ENCODE measurements around the gene SMARCAL1. TPM values are rescaled to one million over a fixed set of nuclear protein-coding genes. Genes with fewer than 3 reads are reported as not detected.
A peak's percentile ranks its signal among the peaks of the same experiment; 100 is the strongest.
"Not testable (repeated sequence)": the region's sequence is repeated elsewhere in the genome, so short reads cannot be mapped to it uniquely, and the experiment has no call there.

Gene SMARCAL1
- total RNA-seq, 5 donors from 2014 or later (not counting 1 experiment from before 2014, with no cell fraction given): 17.2 to 30.5 (median 25.4) TPM

GRCh38 chr2:216508229-216508628 lies 95.9 kb downstream of the SMARCAL1 start:
- no peak overlapping the region for H3K4me3 ChIP-seq (ENCODE audit: control insufficient read depth in 1 of 2, extremely low read depth in 1 of 2, low read length in 1 of 2)
- H3K36me3 Mint-ChIP-seq: peaks cover 16% of the 10 kb centered on the region
- H3K27ac ChIP-seq (ENCODE audit: low read length): no peak overlapping the region
- H3K36me3 ChIP-seq (ENCODE audit: control insufficient read depth in 2 of 2, extremely low read depth in 1 of 2, insufficient read depth in 1 of 2, low read length in 1 of 2): peaks cover 2 to 19% of the 10 kb centered on the region in 2 donors
- H3K27me3 ChIP-seq (replicated peaks in 1 of 2; ENCODE audit: control insufficient read depth in 2 of 2, extremely low read depth in 1 of 2, insufficient read depth in 2 of 2, low read length in 1 of 2): no peaks in the 10 kb centered on the region
- ChIA-PET CTCF (no interaction called here), POLR2A (no interaction called here)
- no peaks in the 10 kb centered on the region for H3K9me3 Mint-ChIP-seq
- ATAC-seq (replicated peaks in 1 of 4) (no peak), DNase-seq (no peak)
- H3K27ac Mint-ChIP-seq: no peak overlapping the region
- H3K9me3 ChIP-seq: no peaks in the 10 kb centered on the region
- H3K27me3 Mint-ChIP-seq: no peaks in the 10 kb centered on the region
- no CpG with 5 or more reads among the region's 1 CpG for WGBS (ENCODE audit: insufficient coverage)
- no peak overlapping the region for H3K4me3 Mint-ChIP-seq
- peaks cover 0 to 11% (median 7%) of the 10 kb centered on the region in 3 donors for H3K4me1 Mint-ChIP-seq
- no peaks in the 10 kb centered on the region for H3K4me1 ChIP-seq (ENCODE audit: control insufficient read depth in 1 of 2, extremely low read depth in 1 of 2, insufficient read depth in 2 of 2, low read length in 2 of 2)

- no peak overlapping the region for H3K4me3 Mint-ChIP-seq
Observed at GRCh38 chr2:216516730-216517350, 104.6 kb downstream of the SMARCAL1 start.

GRCh38 chr2:216517447-216518225 lies 105.4 kb downstream of the SMARCAL1 start:
- no peaks in the 10 kb centered on the region for H3K9me3 ChIP-seq
- no peaks in the 10 kb centered on the region for H3K27me3 ChIP-seq (replicated peaks in 1 of 2; ENCODE audit: control insufficient read depth in 2 of 2, extremely low read depth in 1 of 2, insufficient read depth in 2 of 2, low read length in 1 of 2)
- H3K4me3 ChIP-seq (ENCODE audit: control insufficient read depth in 1 of 2, extremely low read depth in 1 of 2, low read length in 1 of 2): no peak overlapping the region
- CTCF ChIA-PET: interaction anchor here (0.6 to 4.8 kb wide), 10 partner anchors 11 to 1275 kb away, joined by 3 to 36 read pairs (median 4); no protein-coding TSS in a partner anchor
- no peak for ATAC-seq (replicated peaks in 1 of 4)
- no peak for DNase-seq
- Mint-ChIP-seq H3K4me3 (no peak overlapping the region), H3K9me3 (no peaks in the 10 kb centered on the region), H3K4me1 (no peaks in the 10 kb centered on the region), H3K27me3 (no peaks in the 10 kb centered on the region), H3K27ac (no peak overlapping the region), H3K36me3 (no peaks in the 10 kb centered on the region)
- WGBS (ENCODE audit: insufficient coverage): 100% methylated on average over 2 of the region's 4 CpGs
- peaks cover 0 to 2% of the 10 kb centered on the region in 2 donors for H3K36me3 ChIP-seq (ENCODE audit: control insufficient read depth in 2 of 2, extremely low read depth in 1 of 2, insufficient read depth in 1 of 2, low read length in 1 of 2)
- no peaks in the 10 kb centered on the region for H3K4me1 ChIP-seq (ENCODE audit: control insufficient read depth in 1 of 2, extremely low read depth in 1 of 2, insufficient read depth in 2 of 2, low read length in 2 of 2)
- H3K27ac ChIP-seq (ENCODE audit: low read length): no peak overlapping the region
- POLR2A ChIA-PET: interaction anchor here in 1 of 2 donors (0.7 kb wide), 1 partner anchor 434 kb away, joined by 3 read pairs; no protein-coding TSS in a partner anchor

More at GRCh38 chr2:216516730-216517350, 104.6 kb downstream of the SMARCAL1 start:
- ChIA-PET POLR2A (no interaction called here), CTCF (interaction anchor here (0.5 to 4.8 kb wide), 6 partner anchors 8 to 1197 kb away, joined by 3 to 26 read pairs (median 3); no protein-coding TSS in a partner anchor)
- WGBS (ENCODE audit: insufficient coverage): 100% methylated on average over 1 of the region's 2 CpGs
- Histone ChIP-seq H3K36me3 (ENCODE audit: control insufficient read depth in 2 of 2, extremely low read depth in 1 of 2, insufficient read depth in 1 of 2, low read length in 1 of 2) (peaks cover 0 to 2% of the 10 kb centered on the region in 2 donors), H3K27me3 (replicated peaks in 1 of 2; ENCODE audit: control insufficient read depth in 2 of 2, extremely low read depth in 1 of 2, insufficient read depth in 2 of 2, low read length in 1 of 2) (no peaks in the 10 kb centered on the region), H3K4me1 (ENCODE audit: control insufficient read depth in 1 of 2, extremely low read depth in 1 of 2, insufficient read depth in 2 of 2, low read length in 2 of 2) (no peaks in the 10 kb centered on the region), H3K27ac (ENCODE audit: low read length) (no peak overlapping the region), H3K9me3 (no peaks in the 10 kb centered on the region), H3K4me3 (ENCODE audit: control insufficient read depth in 1 of 2, extremely low read depth in 1 of 2, low read length in 1 of 2) (no peak overlapping the region)
- ATAC-seq (replicated peaks in 1 of 4) (no peak), DNase-seq (peak in 1 of 35 experiments; percentile 27)
- no peaks in the 10 kb centered on the region for H3K36me3 Mint-ChIP-seq
- no peaks in the 10 kb centered on the region for H3K27me3 Mint-ChIP-seq
- H3K4me1 Mint-ChIP-seq: no peaks in the 10 kb centered on the region
- H3K27ac Mint-ChIP-seq: no peak overlapping the region
- H3K9me3 Mint-ChIP-seq: no peaks in the 10 kb centered on the region

GRCh38 chr2:216518566-216519119 lies 106.4 kb downstream of the SMARCAL1 start:
- ChIA-PET CTCF (interaction anchor here (0.7 to 4.8 kb wide), 13 partner anchors 8 to 1195 kb away, joined by 3 to 36 read pairs (median 4); no protein-coding TSS in a partner anchor), POLR2A (interaction anchor here in 1 of 2 donors (0.7 kb wide), 1 partner anchor 435 kb away, joined by 3 read pairs; no protein-coding TSS in a partner anchor)
- not testable (repeated sequence) for DNase-seq; H3K4me1 ChIP-seq (ENCODE audit: control insufficient read depth in 1 of 2, extremely low read depth in 1 of 2, insufficient read depth in 2 of 2, low read length in 2 of 2); H3K4me3 Mint-ChIP-seq; H3K9me3 ChIP-seq; H3K9me3 Mint-ChIP-seq; H3K4me3 ChIP-seq (ENCODE audit: control insufficient read depth in 1 of 2, extremely low read depth in 1 of 2, low read length in 1 of 2); H3K27ac ChIP-seq (ENCODE audit: low read length); ATAC-seq (replicated peaks in 1 of 4); H3K36me3 ChIP-seq (ENCODE audit: control insufficient read depth in 2 of 2, extremely low read depth in 1 of 2, insufficient read depth in 1 of 2, low read length in 1 of 2); H3K36me3 Mint-ChIP-seq; H3K4me1 Mint-ChIP-seq; H3K27me3 ChIP-seq (replicated peaks in 1 of 2; ENCODE audit: control insufficient read depth in 2 of 2, extremely low read depth in 1 of 2, insufficient read depth in 2 of 2, low read length in 1 of 2); H3K27me3 Mint-ChIP-seq; H3K27ac Mint-ChIP-seq
- 80% methylated on average over 1 of the region's 9 CpGs for WGBS (ENCODE audit: insufficient coverage)

GRCh38 chr2:216519154-216519762 lies 107.0 kb downstream of the SMARCAL1 start:
- no peak overlapping the region for H3K27ac Mint-ChIP-seq
- no peak overlapping the region for H3K27ac ChIP-seq (ENCODE audit: low read length)
- H3K9me3 Mint-ChIP-seq: no peaks in the 10 kb centered on the region
- ChIA-PET CTCF (interaction anchor here (0.5 to 4.8 kb wide), 12 partner anchors 9 to 1194 kb away, joined by 3 to 36 read pairs (median 4); no protein-coding TSS in a partner anchor), POLR2A (no interaction called here)
- no peaks in the 10 kb centered on the region for H3K9me3 ChIP-seq
- H3K4me3 ChIP-seq (ENCODE audit: control insufficient read depth in 1 of 2, extremely low read depth in 1 of 2, low read length in 1 of 2): no peak overlapping the region
- no peaks in the 10 kb centered on the region for H3K27me3 Mint-ChIP-seq
- peak in 25 of 35 experiments; percentile 2 to 75 (median 31) for DNase-seq
- H3K4me1 Mint-ChIP-seq: no peaks in the 10 kb centered on the region
- H3K27me3 ChIP-seq (replicated peaks in 1 of 2; ENCODE audit: control insufficient read depth in 2 of 2, extremely low read depth in 1 of 2, insufficient read depth in 2 of 2, low read length in 1 of 2): no peaks in the 10 kb centered on the region
- no peaks in the 10 kb centered on the region for H3K36me3 ChIP-seq (ENCODE audit: control insufficient read depth in 2 of 2, extremely low read depth in 1 of 2, insufficient read depth in 1 of 2, low read length in 1 of 2)
- no CpG with 5 or more reads among the region's 3 CpGs for WGBS (ENCODE audit: insufficient coverage)
- H3K4me1 ChIP-seq (ENCODE audit: control insufficient read depth in 1 of 2, extremely low read depth in 1 of 2, insufficient read depth in 2 of 2, low read length in 2 of 2): no peaks in the 10 kb centered on the region
- H3K4me3 Mint-ChIP-seq: no peak overlapping the region
- no peaks in the 10 kb centered on the region for H3K36me3 Mint-ChIP-seq
- ATAC-seq (replicated peaks in 1 of 4): peak in 3 of 4 experiments; percentile 37 to 57 (median 40)

- H3K36me3 Mint-ChIP-seq: no peaks in the 10 kb centered on the region
- H3K27ac ChIP-seq (ENCODE audit: low read length): no peak overlapping the region
- no peak overlapping the region for H3K4me3 Mint-ChIP-seq
- no peaks in the 10 kb centered on the region for H3K27me3 Mint-ChIP-seq
- no peak overlapping the region for H3K27ac Mint-ChIP-seq
- H3K4me3 ChIP-seq (ENCODE audit: control insufficient read depth in 1 of 2, extremely low read depth in 1 of 2, low read length in 1 of 2): no peak overlapping the region
- H3K36me3 ChIP-seq (ENCODE audit: control insufficient read depth in 2 of 2, extremely low read depth in 1 of 2, insufficient read depth in 1 of 2, low read length in 1 of 2): no peaks in the 10 kb centered on the region
- H3K4me1 ChIP-seq (ENCODE audit: control insufficient read depth in 1 of 2, extremely low read depth in 1 of 2, insufficient read depth in 2 of 2, low read length in 2 of 2): no peaks in the 10 kb centered on the region
- POLR2A ChIA-PET: no interaction called here
- WGBS (ENCODE audit: insufficient coverage): 96% methylated on average over 4 of the region's 4 CpGs
- DNase-seq (no peak), ATAC-seq (replicated peaks in 1 of 4) (no peak)
- H3K9me3 Mint-ChIP-seq: no peaks in the 10 kb centered on the region
- H3K4me1 Mint-ChIP-seq: no peaks in the 10 kb centered on the region
- no peaks in the 10 kb centered on the region for H3K27me3 ChIP-seq (replicated peaks in 1 of 2; ENCODE audit: control insufficient read depth in 2 of 2, extremely low read depth in 1 of 2, insufficient read depth in 2 of 2, low read length in 1 of 2)
- H3K9me3 ChIP-seq: no peaks in the 10 kb centered on the region
- CTCF ChIA-PET: interaction anchor here (0.5 to 4.8 kb wide), 9 partner anchors 10 to 1193 kb away, joined by 3 to 36 read pairs (median 6); no protein-coding TSS in a partner anchor
Observed at GRCh38 chr2:216520112-216520511, 107.8 kb downstream of the SMARCAL1 start.
